Calu3 (cell line): Measurements from ENCODE around the gene SYCP3. TPM values are rescaled to one million over a fixed set of nuclear protein-coding genes. Genes with fewer than 3 reads are reported as not detected.
A peak's percentile ranks its signal among the peaks of the same experiment; 100 is the strongest.

ENCODE experiments used
- BruUV-seq: library from RNA; stranded (reverse); fragments of 400-500 nt; replicated peaks from 2 replicates; lab custom pipeline; 2021; lab: Mats Ljungman, UMichigan
- CTCF ChIA-PET: fragments of 300-600 bp; sonication (Branson Sonifier 250); formaldehyde crosslinking; loops from one replicate; lab custom pipeline; 2022; ENCODE audit warnings: antibody characterized with exemption; lab: Charles Lee
- DNase-seq: peaks from one replicate; pipeline ENCODE4 v3.0.0; 2022
- H3K27ac Mint-ChIP-seq: one replicate; pipeline ENCODE4 v1.8.0; 2022; ENCODE audit warnings: mixed read lengths; ENCODE audit not compliant: unreplicated experiment
- H3K27me3 Mint-ChIP-seq: one replicate; pipeline ENCODE4 v1.8.0; 2022; ENCODE audit warnings: mixed read lengths; ENCODE audit not compliant: unreplicated experiment
- H3K36me3 Mint-ChIP-seq: one replicate; pipeline ENCODE4 v1.8.0; 2022; ENCODE audit warnings: mild to moderate bottlenecking, moderate library complexity, mixed read lengths; ENCODE audit not compliant: insufficient read depth, unreplicated experiment
- H3K4me1 Mint-ChIP-seq: one replicate; pipeline ENCODE4 v1.8.0; 2022; ENCODE audit warnings: mild to moderate bottlenecking, low read depth, mixed read lengths; ENCODE audit not compliant: unreplicated experiment
- H3K4me3 Mint-ChIP-seq: one replicate; pipeline ENCODE4 v1.8.0; 2022; ENCODE audit warnings: mild to moderate bottlenecking, low read depth, moderate library complexity, mixed read lengths; ENCODE audit not compliant: unreplicated experiment
- H3K9me3 Mint-ChIP-seq: one replicate; pipeline ENCODE4 v1.8.0; 2022; ENCODE audit warnings: low read depth, mixed read lengths; ENCODE audit not compliant: unreplicated experiment
- CTCF ChIP-seq: fragments of 200-600 bp; IDR thresholded peaks from one replicate; pipeline ENCODE4 v1.8.0; 2022; ENCODE audit warnings: antibody characterized with exemption; ENCODE audit not compliant: unreplicated experiment
- intact Hi-C: fragments of 100-400 bp; cut with micrococcal nuclease; formaldehyde crosslinking; loops from one replicate; pipeline ENCODE4 v1.10.0; 2022; ENCODE audit not compliant: unreplicated experiment
- total RNA-seq: library from RNA; stranded (reverse); gene quantifications from 2 replicates; pipeline ENCODE4 v1.2.3, GENCODE V29; 2022

The SYCP3 gene
- total RNA-seq, 1 experiment from 2014 or later: 0.12 TPM

GRCh38 chr12:101720118-101720517, 19.1 kb downstream of the SYCP3 start:
- H3K27ac Mint-ChIP-seq: peak overlapping the region; percentile 34
- no TSS peak for BruUV-seq
- no peak for TF ChIP-seq CTCF

GRCh38 chr12:101719566-101719965, 19.7 kb downstream of the SYCP3 start:
- DNase-seq: no peak
- no peak overlapping the region for H3K27ac Mint-ChIP-seq
- TF ChIP-seq CTCF: no peak
- no peak overlapping the region for H3K4me3 Mint-ChIP-seq
- no TSS peak for BruUV-seq
- intact Hi-C loops: no loop called here
- no peaks in the 10 kb centered on the region for H3K4me1 Mint-ChIP-seq
- peaks cover 4% of the 10 kb centered on the region for H3K36me3 Mint-ChIP-seq
- no peaks in the 10 kb centered on the region for H3K9me3 Mint-ChIP-seq
- CTCF ChIA-PET: no interaction called here
- no peaks in the 10 kb centered on the region for H3K27me3 Mint-ChIP-seq

More at GRCh38 chr12:101720118-101720517, 19.1 kb downstream of the SYCP3 start:
- intact Hi-C loops: no loop called here
- no peak for DNase-seq
- H3K36me3 Mint-ChIP-seq: peaks cover 4% of the 10 kb centered on the region
- H3K27me3 Mint-ChIP-seq: no peaks in the 10 kb centered on the region
- CTCF ChIA-PET: no interaction called here
- no peaks in the 10 kb centered on the region for H3K4me1 Mint-ChIP-seq
- H3K4me3 Mint-ChIP-seq: no peak overlapping the region
- H3K9me3 Mint-ChIP-seq: no peaks in the 10 kb centered on the region

- no peak overlapping the region for H3K27ac Mint-ChIP-seq
- TF ChIP-seq CTCF: no peak
- no peaks in the 10 kb centered on the region for H3K4me1 Mint-ChIP-seq
- no peak overlapping the region for H3K4me3 Mint-ChIP-seq
- CTCF ChIA-PET: no interaction called here
- H3K27me3 Mint-ChIP-seq: no peaks in the 10 kb centered on the region
- H3K9me3 Mint-ChIP-seq: no peaks in the 10 kb centered on the region
- H3K36me3 Mint-ChIP-seq: peaks cover 4% of the 10 kb centered on the region
- no TSS peak for BruUV-seq
- intact Hi-C loops: no loop called here
- DNase-seq: no peak
Measured at GRCh38 chr12:101714877-101715444, 24.3 kb downstream of the SYCP3 start.

DNA sequence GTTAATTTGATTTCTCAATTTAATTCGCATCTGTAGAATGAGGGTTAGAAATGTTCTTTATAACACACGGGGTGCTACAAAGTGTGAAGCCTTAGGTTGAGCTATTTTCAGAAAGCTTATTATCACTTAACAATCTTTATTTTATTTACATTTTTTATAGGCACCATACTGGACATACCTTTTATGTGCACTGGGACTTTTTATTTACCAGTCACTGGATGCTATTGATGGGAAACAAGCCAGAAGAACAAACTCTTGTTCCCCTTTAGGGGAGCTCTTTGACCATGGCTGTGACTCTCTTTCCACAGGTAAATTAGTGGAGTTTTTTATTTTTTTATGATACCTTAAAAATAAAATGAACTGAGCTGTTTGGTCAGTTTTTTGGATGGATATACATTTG, 25.3 kb downstream of the SYCP3 start:
- no TSS peak for BruUV-seq
- intact Hi-C loops: no loop called here
- peaks cover 4% of the 10 kb centered on the region for H3K36me3 Mint-ChIP-seq
- no peak for TF ChIP-seq CTCF
- no peak for DNase-seq
- peaks cover 7% of the 10 kb centered on the region for H3K4me1 Mint-ChIP-seq
- CTCF ChIA-PET: interaction anchor here (1.2 kb wide), 1 partner anchor 226 kb away, joined by 3 read pairs; no protein-coding TSS in a partner anchor
- no peak overlapping the region for H3K27ac Mint-ChIP-seq
- no peaks in the 10 kb centered on the region for H3K9me3 Mint-ChIP-seq
- H3K27me3 Mint-ChIP-seq: no peaks in the 10 kb centered on the region
- H3K4me3 Mint-ChIP-seq: no peak overlapping the region
